Stimulated activated CD8-positive, alpha-beta memory T cell treated with anti-CD3 and anti-CD28 coated beads, Interleukin-15, amount 100 ng/mL, for 4 hours (primary cell): ENCODE measurements around the gene VENTX.

Experiments
- DNase-seq, 2 donors: peaks; one replicate each; pipeline ENCODE4 v3.0.0-alpha.2; 2020; ENCODE audit warnings: low read depth in 2 of 2

VENTX gene

DNA sequence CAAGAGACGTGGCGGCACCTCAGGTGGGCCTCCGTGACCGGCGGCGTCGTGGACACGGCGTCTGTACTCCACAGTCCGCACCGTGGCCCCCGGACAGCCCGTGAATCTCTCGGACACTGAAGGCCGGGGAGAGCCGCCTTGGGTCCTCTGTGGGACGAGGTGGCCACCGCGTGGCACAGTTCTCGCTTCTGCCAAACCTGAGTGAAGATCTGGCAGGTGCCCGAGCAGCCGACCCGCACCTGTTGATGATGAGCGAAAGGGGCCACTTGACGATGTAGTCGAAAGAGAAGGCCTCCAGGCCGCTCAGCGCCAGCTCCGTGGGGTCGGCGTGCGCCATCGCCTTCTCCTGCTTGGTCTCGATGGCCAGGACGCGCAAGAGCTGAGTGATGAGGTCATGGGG is 47.6 kb downstream of the VENTX start:
- DNase-seq = no peak

DNA sequence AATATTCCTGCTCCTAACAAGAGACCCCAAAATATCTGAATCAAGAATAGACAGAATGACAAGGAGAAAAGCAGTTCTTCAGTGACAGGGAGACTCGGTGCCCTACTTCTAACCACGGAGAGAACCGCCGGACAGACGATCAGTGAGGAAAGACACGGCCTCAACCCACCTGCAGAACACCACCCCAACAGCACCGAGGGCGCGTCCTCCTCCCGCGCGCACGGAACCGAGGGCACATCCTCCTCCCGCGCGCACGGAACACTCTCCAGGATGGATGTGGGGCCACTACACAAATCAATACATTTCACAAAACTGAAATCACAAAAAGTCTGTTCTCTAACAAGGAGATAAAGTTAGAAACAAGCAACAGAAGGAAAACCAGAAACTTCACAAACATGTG is 48.7 kb downstream of the VENTX start:
- no peak for DNase-seq

DNA sequence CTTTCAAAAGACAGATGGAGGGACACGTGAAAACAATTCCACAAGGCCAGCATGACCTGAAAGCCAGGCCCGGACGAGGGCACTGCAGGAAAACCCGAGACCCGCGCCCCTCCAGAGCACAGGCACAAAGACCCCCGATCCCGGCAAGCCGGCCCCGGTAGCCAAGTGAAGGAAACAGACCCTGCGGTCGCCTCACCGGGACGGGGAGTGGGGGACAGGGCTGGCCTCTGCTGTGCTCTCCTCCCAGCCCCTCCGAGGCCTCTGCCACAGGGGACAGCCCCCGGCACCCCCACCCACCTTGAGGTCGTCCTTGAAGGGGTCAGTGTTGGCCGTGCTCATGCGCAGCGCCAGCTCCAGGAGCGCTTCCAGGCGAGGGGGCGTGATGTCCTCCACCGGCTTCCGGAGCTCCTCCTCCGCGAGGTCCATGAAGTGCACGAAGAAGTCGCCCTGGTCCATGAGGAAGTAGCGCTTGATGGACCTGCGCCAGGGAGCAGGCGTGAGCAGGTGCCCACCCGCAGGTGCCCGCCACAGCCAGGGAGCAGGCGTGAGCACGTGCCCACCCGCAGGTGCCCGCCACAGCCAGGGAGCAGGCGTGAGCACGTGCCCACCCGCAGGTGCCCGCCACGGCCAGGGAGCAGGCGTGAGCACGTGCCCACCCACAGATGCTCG is 50.3 kb downstream of the VENTX start:
- no peak for DNase-seq

DNA sequence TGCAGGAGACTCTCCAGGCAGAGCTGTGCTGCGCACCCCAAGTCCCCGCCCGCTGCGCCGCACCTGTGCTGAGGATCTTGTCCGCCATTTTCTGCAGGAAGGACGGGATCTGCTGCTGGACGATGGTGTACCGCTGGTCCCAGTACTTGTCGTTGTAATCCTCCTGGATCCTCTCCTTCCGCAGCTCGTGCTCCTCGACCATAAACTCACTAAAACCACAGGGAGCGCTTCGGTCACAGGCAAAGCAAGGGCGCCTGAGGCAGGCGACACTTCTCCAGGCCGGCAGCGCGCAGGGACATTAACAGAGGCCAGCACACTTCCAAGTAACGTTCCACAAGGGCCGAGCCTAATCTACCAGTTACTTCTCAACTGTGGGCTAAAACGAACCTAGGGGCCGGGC is 52.1 kb downstream of the VENTX start:
- DNase-seq = no peak
